KMS-11 (cell line): Measurements from ENCODE around the gene GBA2.

Experiments
- H2AFZ ChIP-seq: fragments of 200-600 bp; sonication (generic); 2 replicates; pipeline ENCODE4 v1.6.1; 2016; ENCODE audit warnings: antibody characterized with exemption, mixed run types, low read depth
- H3K27ac ChIP-seq: fragments of 200-600 bp; sonication (generic); 2 replicates; pipeline ENCODE4 v1.6.1; 2016; ENCODE audit warnings: mild to moderate bottlenecking, mixed run types
- H3K27me3 ChIP-seq: fragments of 200-600 bp; sonication (generic); 2 replicates; pipeline ENCODE4 v1.6.1; 2017; ENCODE audit warnings: mild to moderate bottlenecking, low read depth, mixed run types, moderate library complexity; ENCODE audit not compliant: insufficient read depth
- H3K36me3 ChIP-seq: fragments of 200-600 bp; sonication (generic); 2 replicates; pipeline ENCODE4 v1.6.1; 2017; ENCODE audit warnings: mild to moderate bottlenecking, mixed run types; ENCODE audit not compliant: insufficient read depth
- H3K4me1 ChIP-seq: fragments of 200-600 bp; sonication (generic); 2 replicates; pipeline ENCODE4 v1.6.1; 2016; ENCODE audit warnings: mild to moderate bottlenecking, low read depth, mixed run types; ENCODE audit not compliant: poor library complexity, severe bottlenecking
- H3K4me2 ChIP-seq: fragments of 200-600 bp; sonication (generic); 2 replicates; pipeline ENCODE4 v1.7.0; 2016; ENCODE audit warnings: mild to moderate bottlenecking, mixed run types
- H3K4me3 ChIP-seq: fragments of 200-600 bp; sonication (generic); IDR thresholded peaks from 2 replicates; pipeline ENCODE4 v1.6.1; 2017; ENCODE audit warnings: low read depth, low read length, mixed read lengths; ENCODE audit not compliant: insufficient read depth
- H3K79me2 ChIP-seq: fragments of 200-600 bp; sonication (generic); 2 replicates; pipeline ENCODE4 v1.6.1; 2016; ENCODE audit warnings: low read depth, mixed run types; ENCODE audit not compliant: insufficient read depth
- H3K9ac ChIP-seq: fragments of 200-600 bp; sonication (generic); 2 replicates; pipeline ENCODE4 v1.6.1; 2016; ENCODE audit warnings: mild to moderate bottlenecking, mixed run types
- H4K20me1 ChIP-seq: fragments of 200-600 bp; sonication (generic); 2 replicates; pipeline ENCODE4 v1.6.1; 2016; ENCODE audit warnings: mild to moderate bottlenecking, mixed run types; ENCODE audit not compliant: insufficient read depth
- TF ChIP-seq, protein P1 (sequence below): fragments of 200-600 bp; sonication (generic); conservative IDR thresholded peaks from 2 replicates; pipeline ENCODE4 v1.6.1; 2017; ENCODE audit warnings: low read depth, mild to moderate bottlenecking, antibody characterized with exemption, low read length, moderate library complexity, mixed read lengths

GBA2 gene

DNA sequence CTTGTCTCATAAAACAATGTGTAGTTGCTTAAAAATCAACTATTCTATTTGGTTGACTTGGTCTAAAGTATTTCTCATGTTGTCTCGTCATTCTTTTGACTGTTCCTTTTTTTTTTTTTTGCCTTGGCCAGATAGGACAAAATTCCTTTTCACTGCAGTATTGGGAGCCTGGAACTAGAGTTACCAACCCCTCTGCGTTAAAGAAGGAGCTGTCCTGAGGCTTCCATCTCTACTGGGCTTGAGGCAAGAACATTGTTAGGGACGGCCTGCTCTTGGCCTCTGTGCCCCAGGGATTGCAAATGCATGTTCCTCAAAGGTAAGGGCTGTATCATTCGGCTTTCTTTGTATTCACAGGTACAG lies 41.0 kb upstream of the GBA2 start:
- H3K9ac ChIP-seq, result peak overlapping the region; percentile 5; the same call in 1 of the 2 replicates
- no peaks in the 10 kb centered on the region for H4K20me1 ChIP-seq
- no peak overlapping the region for H3K4me3 ChIP-seq
- no peaks in the 10 kb centered on the region for H3K36me3 ChIP-seq
- H3K4me2 ChIP-seq, result peak overlapping the region; percentile 12; the same call in 1 of the 2 replicates
- no peaks in the 10 kb centered on the region for H3K79me2 ChIP-seq
- TF ChIP-seq, protein P1, sequence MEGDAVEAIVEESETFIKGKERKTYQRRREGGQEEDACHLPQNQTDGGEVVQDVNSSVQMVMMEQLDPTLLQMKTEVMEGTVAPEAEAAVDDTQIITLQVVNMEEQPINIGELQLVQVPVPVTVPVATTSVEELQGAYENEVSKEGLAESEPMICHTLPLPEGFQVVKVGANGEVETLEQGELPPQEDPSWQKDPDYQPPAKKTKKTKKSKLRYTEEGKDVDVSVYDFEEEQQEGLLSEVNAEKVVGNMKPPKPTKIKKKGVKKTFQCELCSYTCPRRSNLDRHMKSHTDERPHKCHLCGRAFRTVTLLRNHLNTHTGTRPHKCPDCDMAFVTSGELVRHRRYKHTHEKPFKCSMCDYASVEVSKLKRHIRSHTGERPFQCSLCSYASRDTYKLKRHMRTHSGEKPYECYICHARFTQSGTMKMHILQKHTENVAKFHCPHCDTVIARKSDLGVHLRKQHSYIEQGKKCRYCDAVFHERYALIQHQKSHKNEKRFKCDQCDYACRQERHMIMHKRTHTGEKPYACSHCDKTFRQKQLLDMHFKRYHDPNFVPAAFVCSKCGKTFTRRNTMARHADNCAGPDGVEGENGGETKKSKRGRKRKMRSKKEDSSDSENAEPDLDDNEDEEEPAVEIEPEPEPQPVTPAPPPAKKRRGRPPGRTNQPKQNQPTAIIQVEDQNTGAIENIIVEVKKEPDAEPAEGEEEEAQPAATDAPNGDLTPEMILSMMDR, result no peak
- H3K4me1 ChIP-seq, result peaks cover 21% of the 10 kb centered on the region
- H3K27ac ChIP-seq, result peak overlapping the region; percentile 38; the same call in 1 of the 2 replicates
- H3K27me3 ChIP-seq, result no peaks in the 10 kb centered on the region
- no peak overlapping the region for H2AFZ ChIP-seq

DNA sequence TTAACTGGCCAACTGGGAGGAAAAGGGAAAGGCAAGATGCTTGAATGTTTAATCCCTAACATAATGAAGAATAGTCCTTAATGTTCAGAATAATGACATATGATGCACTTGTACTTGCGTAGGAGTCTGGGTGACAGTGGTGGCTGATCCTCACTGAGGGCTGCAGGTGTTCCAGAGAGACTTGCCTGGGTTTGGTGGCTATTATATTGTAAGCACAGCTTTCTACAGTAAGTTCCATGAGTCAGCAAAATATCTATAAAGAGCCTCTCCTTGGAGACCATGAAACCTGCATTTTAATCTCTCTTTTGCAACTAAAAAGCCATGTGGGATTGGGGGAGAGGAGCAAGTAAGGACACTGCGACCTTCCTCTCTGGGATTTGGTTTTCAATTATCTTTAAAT lies 40.5 kb upstream of the GBA2 start:
- Histone ChIP-seq H3K36me3 (no peaks in the 10 kb centered on the region), H3K9ac (peak overlapping the region; percentile 5; the same call in 1 of the 2 replicates), H3K4me2 (peak overlapping the region; percentile 12), H3K79me2 (no peaks in the 10 kb centered on the region), H3K4me3 (no peak overlapping the region), H3K27ac (peak overlapping the region; percentile 38; the same call in 1 of the 2 replicates), H3K27me3 (no peaks in the 10 kb centered on the region), H2AFZ (no peak overlapping the region), H4K20me1 (no peaks in the 10 kb centered on the region), H3K4me1 (peaks cover 21% of the 10 kb centered on the region)
- TF ChIP-seq, protein P1, result no peak

DNA sequence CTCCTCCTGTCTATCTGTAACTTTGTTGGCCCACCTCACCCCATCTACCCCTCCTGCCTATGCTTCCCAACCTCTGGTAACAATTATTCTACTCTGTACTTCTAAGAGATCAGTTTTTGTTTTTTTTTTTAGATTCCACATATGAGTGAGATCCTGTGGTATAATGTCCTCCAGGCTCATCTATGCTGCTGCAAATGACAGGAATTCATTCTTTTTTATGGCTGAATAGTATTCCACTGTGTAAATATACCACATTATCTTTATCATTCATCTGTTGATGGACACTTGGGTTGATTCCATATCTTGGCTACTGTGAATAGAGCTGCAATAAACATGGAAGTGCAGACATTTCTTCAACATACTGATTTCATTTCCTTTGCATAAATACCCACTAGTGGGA lies 34.4 kb upstream of the GBA2 start:
- H3K27me3 ChIP-seq, result no peaks in the 10 kb centered on the region
- no peak overlapping the region for H3K27ac ChIP-seq
- TF ChIP-seq, protein P1, result no peak
- H2AFZ ChIP-seq, result no peak overlapping the region
- H4K20me1 ChIP-seq, result no peaks in the 10 kb centered on the region
- H3K4me2 ChIP-seq, result no peak overlapping the region
- no peaks in the 10 kb centered on the region for H3K79me2 ChIP-seq
- H3K4me3 ChIP-seq, result no peak overlapping the region
- H3K36me3 ChIP-seq, result no peaks in the 10 kb centered on the region
- no peak overlapping the region for H3K9ac ChIP-seq
- H3K4me1 ChIP-seq, result no peaks in the 10 kb centered on the region

DNA sequence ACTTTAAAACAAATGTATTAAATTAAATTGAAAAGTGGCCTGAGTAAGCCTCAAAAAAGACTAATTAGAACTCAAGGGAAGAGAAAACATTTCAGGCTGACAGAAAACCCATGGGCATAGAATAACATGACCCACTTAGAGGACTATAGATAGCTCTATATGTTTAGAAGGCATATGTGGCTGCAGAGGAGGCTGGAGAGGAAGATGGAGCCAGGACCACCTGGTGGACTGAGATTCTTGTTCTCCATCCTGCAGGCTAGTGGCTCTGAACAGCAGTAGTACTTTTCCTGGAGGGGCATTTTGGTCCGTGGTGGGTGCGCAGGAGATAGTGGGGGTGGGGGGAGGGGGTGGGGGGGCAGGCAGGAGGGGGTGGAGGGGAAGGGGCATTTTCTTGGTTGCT lies 32.0 kb upstream of the GBA2 start:
- Histone ChIP-seq H3K36me3 (no peaks in the 10 kb centered on the region), H3K4me1 (peaks cover 3% of the 10 kb centered on the region)

More for the DNA sequence above, 32.0 kb upstream of the GBA2 start:
- Histone ChIP-seq H2AFZ (no peak overlapping the region), H3K9ac (no peak overlapping the region), H3K27me3 (no peaks in the 10 kb centered on the region), H3K4me2 (no peak overlapping the region), H3K27ac (no peak overlapping the region), H3K79me2 (no peaks in the 10 kb centered on the region), H3K4me3 (no peak overlapping the region), H4K20me1 (no peaks in the 10 kb centered on the region)
- TF ChIP-seq, protein P1, result no peak
